Effector memory CD4-positive, alpha-beta T cell (primary cell): Measurements from ENCODE around the gene CDH12.
"Not testable (repeated sequence)": the region's sequence is repeated elsewhere in the genome, so short reads cannot be mapped to it uniquely, and the experiment has no call there.

Source experiments
- DNase-seq, 3 donors: peaks; one replicate each; pipeline ENCODE4 v3.0.0-alpha.2; 2020
- H3K27ac ChIP-seq: 2 replicates; pipeline ENCODE4 v1.7.0; 2013; ENCODE audit warnings: mild to moderate bottlenecking, low read length, moderate library complexity; ENCODE audit not compliant: insufficient read depth, poor library complexity, severe bottlenecking
- H3K27me3 ChIP-seq: replicated peaks from 2 replicates; pipeline ENCODE4 v1.7.0; 2013; ENCODE audit warnings: mild to moderate bottlenecking, low read length; ENCODE audit not compliant: insufficient read depth, control insufficient read depth, poor library complexity, severe bottlenecking
- H3K36me3 ChIP-seq: 2 replicates; pipeline ENCODE4 v1.7.0; 2013; ENCODE audit warnings: mild to moderate bottlenecking, low read length, moderate library complexity; ENCODE audit not compliant: control insufficient read depth, insufficient read depth
- H3K4me1 ChIP-seq: 2 replicates; pipeline ENCODE4 v1.7.0; 2013; ENCODE audit warnings: low read length, mild to moderate bottlenecking; ENCODE audit not compliant: control insufficient read depth, insufficient read depth, poor library complexity, severe bottlenecking
- H3K4me3 ChIP-seq: 2 replicates; pipeline ENCODE4 v1.7.0; 2013; ENCODE audit warnings: low read length, low read depth, mild to moderate bottlenecking; ENCODE audit not compliant: insufficient read depth, poor library complexity, severe bottlenecking
- H3K9me3 ChIP-seq: 2 replicates; pipeline ENCODE4 v1.7.0; 2013; ENCODE audit warnings: mild to moderate bottlenecking, low read length, moderate library complexity; ENCODE audit not compliant: control insufficient read depth

The CDH12 gene

GRCh38 chr5:22372826-22373660 is 480.1 kb downstream of the CDH12 start:
- DNase-seq, result no peak
- no peaks in the 10 kb centered on the region for H3K27me3 ChIP-seq
- no peaks in the 10 kb centered on the region for H3K4me1 ChIP-seq
- H3K9me3 ChIP-seq, result no peaks in the 10 kb centered on the region
- no peaks in the 10 kb centered on the region for H3K36me3 ChIP-seq
- H3K27ac ChIP-seq, result no peak overlapping the region
- no peak overlapping the region for H3K4me3 ChIP-seq

GRCh38 chr5:22372376-22372775 is 480.8 kb downstream of the CDH12 start:
- no peaks in the 10 kb centered on the region for H3K4me1 ChIP-seq
- H3K4me3 ChIP-seq, result no peak overlapping the region
- no peaks in the 10 kb centered on the region for H3K27me3 ChIP-seq
- no peaks in the 10 kb centered on the region for H3K9me3 ChIP-seq
- H3K27ac ChIP-seq, result no peak overlapping the region
- no peaks in the 10 kb centered on the region for H3K36me3 ChIP-seq
- no peak for DNase-seq

GRCh38 chr5:22354956-22355355 is 498.2 kb downstream of the CDH12 start:
- no peaks in the 10 kb centered on the region for H3K9me3 ChIP-seq
- H3K27me3 ChIP-seq, result no peaks in the 10 kb centered on the region
- H3K36me3 ChIP-seq, result no peaks in the 10 kb centered on the region
- H3K4me1 ChIP-seq, result no peaks in the 10 kb centered on the region
- no peak overlapping the region for H3K27ac ChIP-seq
- no peak overlapping the region for H3K4me3 ChIP-seq
- no peak for DNase-seq

GRCh38 chr5:22352493-22352892 is 500.7 kb downstream of the CDH12 start:
- Histone ChIP-seq H3K36me3 (no peaks in the 10 kb centered on the region), H3K9me3 (no peaks in the 10 kb centered on the region), H3K4me3 (no peak overlapping the region), H3K4me1 (no peaks in the 10 kb centered on the region), H3K27me3 (no peaks in the 10 kb centered on the region), H3K27ac (no peak overlapping the region)
- no peak for DNase-seq

GRCh38 chr5:22351178-22351577 is 502.0 kb downstream of the CDH12 start:
- Histone ChIP-seq H3K36me3 (no peaks in the 10 kb centered on the region), H3K4me3 (no peak overlapping the region), H3K27me3 (no peaks in the 10 kb centered on the region), H3K9me3 (no peaks in the 10 kb centered on the region), H3K27ac (no peak overlapping the region), H3K4me1 (no peaks in the 10 kb centered on the region)
- no peak for DNase-seq

- no peaks in the 10 kb centered on the region for H3K4me1 ChIP-seq
- H3K27ac ChIP-seq, result no peak overlapping the region
- H3K4me3 ChIP-seq, result no peak overlapping the region
- H3K27me3 ChIP-seq, result no peaks in the 10 kb centered on the region
- no peaks in the 10 kb centered on the region for H3K9me3 ChIP-seq
- DNase-seq, result no peak
- no peaks in the 10 kb centered on the region for H3K36me3 ChIP-seq
Measured at GRCh38 chr5:22348027-22348426, 505.1 kb downstream of the CDH12 start.

GRCh38 chr5:22344000-22344399 is 509.1 kb downstream of the CDH12 start:
- DNase-seq, result no peak
- no peaks in the 10 kb centered on the region for H3K4me1 ChIP-seq
- no peaks in the 10 kb centered on the region for H3K27me3 ChIP-seq
- no peaks in the 10 kb centered on the region for H3K9me3 ChIP-seq
- H3K27ac ChIP-seq, result no peak overlapping the region
- H3K4me3 ChIP-seq, result no peak overlapping the region
- H3K36me3 ChIP-seq, result no peaks in the 10 kb centered on the region

- DNase-seq, result no peak
- Histone ChIP-seq H3K27me3 (no peaks in the 10 kb centered on the region), H3K36me3 (no peaks in the 10 kb centered on the region), H3K27ac (no peak overlapping the region), H3K4me3 (no peak overlapping the region), H3K9me3 (no peaks in the 10 kb centered on the region), H3K4me1 (no peaks in the 10 kb centered on the region)
Measured at GRCh38 chr5:22341406-22341805, 511.7 kb downstream of the CDH12 start.

GRCh38 chr5:22332949-22333348 is 520.2 kb downstream of the CDH12 start:
- H3K27ac ChIP-seq, H3K4me1 ChIP-seq, DNase-seq, H3K4me3 ChIP-seq, H3K9me3 ChIP-seq, H3K36me3 ChIP-seq, H3K27me3 ChIP-seq: not testable (repeated sequence)

GRCh38 chr5:22329683-22330082 is 523.5 kb downstream of the CDH12 start:
- DNase-seq, result no peak
- Histone ChIP-seq H3K4me1 (no peaks in the 10 kb centered on the region), H3K4me3 (no peak overlapping the region), H3K27me3 (no peaks in the 10 kb centered on the region), H3K27ac (no peak overlapping the region), H3K36me3 (no peaks in the 10 kb centered on the region), H3K9me3 (no peaks in the 10 kb centered on the region)
